GM21619 (cell line): ENCODE data around the gene FOXD4L5.
"Not testable (repeated sequence)": the region's sequence is repeated elsewhere in the genome, so short reads cannot be mapped to it uniquely, and the experiment has no call there.

Experiments
- ATAC-seq: cut with Tn5 transposase; IDR thresholded peaks from one replicate; pipeline ENCODE4 v1.9.1; 2021; ENCODE audit not compliant: unreplicated experiment

The FOXD4L5 gene

GRCh38 chr9:65285109-65285508, at the start of gene FOXD4L5:
TSS of gene FOXD4L5 (minus strand) at chr9:65285209. CDS start at chr9:65284377, 832 bp downstream.
- not testable (repeated sequence) for ATAC-seq

GRCh38 chr9:65283943-65284342, 1.1 kb downstream of the FOXD4L5 start:
- ATAC-seq, result not testable (repeated sequence)

GRCh38 chr9:65282976-65283375, 2.0 kb downstream of the FOXD4L5 start:
- ATAC-seq, result not testable (repeated sequence)
